ENCODE results near the gene SPTSSA. TPM values are rescaled to one million over a fixed set of nuclear protein-coding genes. Genes with fewer than 3 reads are reported as not detected.

The SPTSSA gene
- total and polyA plus RNA-seq, 2 experiments from 2014 or later = 27.5 to 36.4 TPM

DNA sequence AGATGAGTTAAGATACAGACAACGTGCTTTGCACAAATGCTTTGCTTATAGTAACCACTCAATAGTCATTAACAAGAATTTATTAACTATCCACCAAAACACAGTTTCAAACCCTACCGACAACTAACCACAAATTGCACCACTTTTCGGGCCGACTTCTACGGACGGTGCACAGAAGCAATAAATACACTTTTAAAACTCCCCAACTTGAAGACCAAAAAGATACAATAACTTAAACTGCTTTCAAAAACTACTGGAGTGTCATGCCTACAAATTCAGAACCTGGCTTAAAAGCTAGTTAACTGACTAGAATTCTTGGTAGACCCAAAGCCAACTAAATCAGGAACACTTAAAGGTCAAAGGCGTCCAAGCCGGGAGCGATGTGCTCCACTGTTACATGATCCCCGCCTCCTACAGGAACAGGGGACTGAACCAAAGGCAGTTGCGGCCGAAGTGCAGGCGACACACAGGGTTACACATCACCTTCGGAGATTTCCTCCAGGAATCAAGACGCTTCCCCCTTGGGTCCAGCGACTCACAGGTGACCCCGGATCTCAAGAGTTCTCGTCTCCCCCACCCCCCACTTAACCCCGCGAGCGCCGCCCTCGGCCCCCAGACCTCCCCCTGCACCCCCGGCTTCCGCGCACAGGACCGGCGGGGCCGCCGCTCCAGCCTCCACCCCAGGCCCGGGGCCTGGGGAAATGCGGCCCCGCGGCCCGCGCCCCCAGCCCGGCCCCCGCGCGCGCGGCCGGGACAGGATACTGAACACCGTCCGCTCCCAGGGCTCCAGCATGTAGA is 507 bp downstream of the SPTSSA start:
- DNase-seq (ENCODE audit: low spot score) (peak; percentile 77), ATAC-seq (peak; percentile 63)
- no peaks in the 10 kb centered on the region for H3K27me3 ChIP-seq (ENCODE audit: insufficient read depth)
- H3K27me3 Mint-ChIP-seq (ENCODE audit: insufficient read depth, low read depth, poor library complexity) = peaks cover 4% of the 10 kb centered on the region
- peak overlapping the region; percentile 91 for H3K4me3 ChIP-seq
- H3K4me3 Mint-ChIP-seq = peak overlapping the region; percentile 93
- no peaks in the 10 kb centered on the region; the same call in 2 of the 3 replicates for H3K9me3 Mint-ChIP-seq
- no peak overlapping the region for H2AFZ ChIP-seq
- peak overlapping the region; percentile 94 for H3K27ac Mint-ChIP-seq
- peak overlapping the region; percentile 68; the same call in 1 of the 2 replicates for H3K27ac ChIP-seq (ENCODE audit: low read depth)
- H3K36me3 ChIP-seq (ENCODE audit: insufficient read depth) = no peaks in the 10 kb centered on the region
- H3K4me1 Mint-ChIP-seq = peaks cover 11% of the 10 kb centered on the region; the same call in 2 of the 3 replicates
- H3K79me2 ChIP-seq (replicated peaks; ENCODE audit: insufficient read depth) = peaks cover 50% of the 10 kb centered on the region
- peak overlapping the region; percentile 90 for H3K4me2 ChIP-seq
- peaks cover 3% of the 10 kb centered on the region; the same call in 2 of the 3 replicates for H3K36me3 Mint-ChIP-seq (ENCODE audit: low read depth)
- peaks cover 14% of the 10 kb centered on the region; the same call in 1 of the 2 replicates for H3K9me2 ChIP-seq (ENCODE audit: insufficient read depth)
- H3K4me1 ChIP-seq (ENCODE audit: insufficient read depth) = peaks cover 13% of the 10 kb centered on the region
- H4K20me1 ChIP-seq (replicated peaks; ENCODE audit: insufficient read depth) = peaks cover 11% of the 10 kb centered on the region; the same call in 1 of the 2 replicates
- H3F3A ChIP-seq (replicated peaks; ENCODE audit: low read depth) = 0 out of 2 replicates have a peak, but pooled peaks cover 7% of the 10 kb centered on the region
- no peak for TF ChIP-seq ZNF331 (CRISPR knock-in tag; IDR thresholded peaks at IDR 0.05; ENCODE audit: low read depth)
- TF ChIP-seq, protein P1, sequence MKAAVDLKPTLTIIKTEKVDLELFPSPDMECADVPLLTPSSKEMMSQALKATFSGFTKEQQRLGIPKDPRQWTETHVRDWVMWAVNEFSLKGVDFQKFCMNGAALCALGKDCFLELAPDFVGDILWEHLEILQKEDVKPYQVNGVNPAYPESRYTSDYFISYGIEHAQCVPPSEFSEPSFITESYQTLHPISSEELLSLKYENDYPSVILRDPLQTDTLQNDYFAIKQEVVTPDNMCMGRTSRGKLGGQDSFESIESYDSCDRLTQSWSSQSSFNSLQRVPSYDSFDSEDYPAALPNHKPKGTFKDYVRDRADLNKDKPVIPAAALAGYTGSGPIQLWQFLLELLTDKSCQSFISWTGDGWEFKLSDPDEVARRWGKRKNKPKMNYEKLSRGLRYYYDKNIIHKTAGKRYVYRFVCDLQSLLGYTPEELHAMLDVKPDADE (IDR thresholded peaks at IDR 0.05) = no peak
- no peak for TF ChIP-seq JUNB (IDR thresholded peaks at IDR 0.05; ENCODE audit: unreplicated experiment)
- TF ChIP-seq, protein P2, sequence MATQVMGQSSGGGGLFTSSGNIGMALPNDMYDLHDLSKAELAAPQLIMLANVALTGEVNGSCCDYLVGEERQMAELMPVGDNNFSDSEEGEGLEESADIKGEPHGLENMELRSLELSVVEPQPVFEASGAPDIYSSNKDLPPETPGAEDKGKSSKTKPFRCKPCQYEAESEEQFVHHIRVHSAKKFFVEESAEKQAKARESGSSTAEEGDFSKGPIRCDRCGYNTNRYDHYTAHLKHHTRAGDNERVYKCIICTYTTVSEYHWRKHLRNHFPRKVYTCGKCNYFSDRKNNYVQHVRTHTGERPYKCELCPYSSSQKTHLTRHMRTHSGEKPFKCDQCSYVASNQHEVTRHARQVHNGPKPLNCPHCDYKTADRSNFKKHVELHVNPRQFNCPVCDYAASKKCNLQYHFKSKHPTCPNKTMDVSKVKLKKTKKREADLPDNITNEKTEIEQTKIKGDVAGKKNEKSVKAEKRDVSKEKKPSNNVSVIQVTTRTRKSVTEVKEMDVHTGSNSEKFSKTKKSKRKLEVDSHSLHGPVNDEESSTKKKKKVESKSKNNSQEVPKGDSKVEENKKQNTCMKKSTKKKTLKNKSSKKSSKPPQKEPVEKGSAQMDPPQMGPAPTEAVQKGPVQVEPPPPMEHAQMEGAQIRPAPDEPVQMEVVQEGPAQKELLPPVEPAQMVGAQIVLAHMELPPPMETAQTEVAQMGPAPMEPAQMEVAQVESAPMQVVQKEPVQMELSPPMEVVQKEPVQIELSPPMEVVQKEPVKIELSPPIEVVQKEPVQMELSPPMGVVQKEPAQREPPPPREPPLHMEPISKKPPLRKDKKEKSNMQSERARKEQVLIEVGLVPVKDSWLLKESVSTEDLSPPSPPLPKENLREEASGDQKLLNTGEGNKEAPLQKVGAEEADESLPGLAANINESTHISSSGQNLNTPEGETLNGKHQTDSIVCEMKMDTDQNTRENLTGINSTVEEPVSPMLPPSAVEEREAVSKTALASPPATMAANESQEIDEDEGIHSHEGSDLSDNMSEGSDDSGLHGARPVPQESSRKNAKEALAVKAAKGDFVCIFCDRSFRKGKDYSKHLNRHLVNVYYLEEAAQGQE (IDR thresholded peaks at IDR 0.05; ENCODE audit: unreplicated experiment) = no peak
- TF ChIP-seq, protein P3, sequence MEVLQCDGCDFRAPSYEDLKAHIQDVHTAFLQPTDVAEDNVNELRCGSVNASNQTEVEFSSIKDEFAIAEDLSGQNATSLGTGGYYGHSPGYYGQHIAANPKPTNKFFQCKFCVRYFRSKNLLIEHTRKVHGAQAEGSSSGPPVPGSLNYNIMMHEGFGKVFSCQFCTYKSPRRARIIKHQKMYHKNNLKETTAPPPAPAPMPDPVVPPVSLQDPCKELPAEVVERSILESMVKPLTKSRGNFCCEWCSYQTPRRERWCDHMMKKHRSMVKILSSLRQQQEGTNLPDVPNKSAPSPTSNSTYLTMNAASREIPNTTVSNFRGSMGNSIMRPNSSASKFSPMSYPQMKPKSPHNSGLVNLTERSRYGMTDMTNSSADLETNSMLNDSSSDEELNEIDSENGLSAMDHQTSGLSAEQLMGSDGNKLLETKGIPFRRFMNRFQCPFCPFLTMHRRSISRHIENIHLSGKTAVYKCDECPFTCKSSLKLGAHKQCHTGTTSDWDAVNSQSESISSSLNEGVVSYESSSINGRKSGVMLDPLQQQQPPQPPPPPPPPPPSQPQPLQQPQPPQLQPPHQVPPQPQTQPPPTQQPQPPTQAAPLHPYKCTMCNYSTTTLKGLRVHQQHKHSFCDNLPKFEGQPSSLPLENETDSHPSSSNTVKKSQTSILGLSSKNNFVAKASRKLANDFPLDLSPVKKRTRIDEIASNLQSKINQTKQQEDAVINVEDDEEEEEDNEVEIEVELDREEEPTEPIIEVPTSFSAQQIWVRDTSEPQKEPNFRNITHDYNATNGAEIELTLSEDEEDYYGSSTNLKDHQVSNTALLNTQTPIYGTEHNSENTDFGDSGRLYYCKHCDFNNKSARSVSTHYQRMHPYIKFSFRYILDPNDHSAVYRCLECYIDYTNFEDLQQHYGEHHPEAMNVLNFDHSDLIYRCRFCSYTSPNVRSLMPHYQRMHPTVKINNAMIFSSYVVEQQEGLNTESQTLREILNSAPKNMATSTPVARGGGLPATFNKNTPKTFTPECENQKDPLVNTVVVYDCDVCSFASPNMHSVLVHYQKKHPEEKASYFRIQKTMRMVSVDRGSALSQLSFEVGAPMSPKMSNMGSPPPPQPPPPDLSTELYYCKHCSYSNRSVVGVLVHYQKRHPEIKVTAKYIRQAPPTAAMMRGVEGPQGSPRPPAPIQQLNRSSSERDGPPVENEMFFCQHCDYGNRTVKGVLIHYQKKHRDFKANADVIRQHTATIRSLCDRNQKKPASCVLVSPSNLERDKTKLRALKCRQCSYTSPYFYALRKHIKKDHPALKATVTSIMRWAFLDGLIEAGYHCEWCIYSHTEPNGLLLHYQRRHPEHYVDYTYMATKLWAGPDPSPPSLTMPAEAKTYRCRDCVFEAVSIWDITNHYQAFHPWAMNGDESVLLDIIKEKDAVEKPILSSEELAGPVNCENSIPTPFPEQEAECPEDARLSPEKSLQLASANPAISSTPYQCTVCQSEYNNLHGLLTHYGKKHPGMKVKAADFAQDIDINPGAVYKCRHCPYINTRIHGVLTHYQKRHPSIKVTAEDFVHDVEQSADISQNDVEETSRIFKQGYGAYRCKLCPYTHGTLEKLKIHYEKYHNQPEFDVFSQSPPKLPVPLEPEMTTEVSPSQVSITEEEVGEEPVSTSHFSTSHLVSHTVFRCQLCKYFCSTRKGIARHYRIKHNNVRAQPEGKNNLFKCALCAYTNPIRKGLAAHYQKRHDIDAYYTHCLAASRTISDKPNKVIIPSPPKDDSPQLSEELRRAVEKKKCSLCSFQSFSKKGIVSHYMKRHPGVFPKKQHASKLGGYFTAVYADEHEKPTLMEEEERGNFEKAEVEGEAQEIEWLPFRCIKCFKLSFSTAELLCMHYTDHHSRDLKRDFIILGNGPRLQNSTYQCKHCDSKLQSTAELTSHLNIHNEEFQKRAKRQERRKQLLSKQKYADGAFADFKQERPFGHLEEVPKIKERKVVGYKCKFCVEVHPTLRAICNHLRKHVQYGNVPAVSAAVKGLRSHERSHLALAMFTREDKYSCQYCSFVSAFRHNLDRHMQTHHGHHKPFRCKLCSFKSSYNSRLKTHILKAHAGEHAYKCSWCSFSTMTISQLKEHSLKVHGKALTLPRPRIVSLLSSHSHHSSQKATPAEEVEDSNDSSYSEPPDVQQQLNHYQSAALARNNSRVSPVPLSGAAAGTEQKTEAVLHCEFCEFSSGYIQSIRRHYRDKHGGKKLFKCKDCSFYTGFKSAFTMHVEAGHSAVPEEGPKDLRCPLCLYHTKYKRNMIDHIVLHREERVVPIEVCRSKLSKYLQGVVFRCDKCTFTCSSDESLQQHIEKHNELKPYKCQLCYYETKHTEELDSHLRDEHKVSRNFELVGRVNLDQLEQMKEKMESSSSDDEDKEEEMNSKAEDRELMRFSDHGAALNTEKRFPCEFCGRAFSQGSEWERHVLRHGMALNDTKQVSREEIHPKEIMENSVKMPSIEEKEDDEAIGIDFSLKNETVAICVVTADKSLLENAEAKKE (CRISPR knock-in tag; IDR thresholded peaks at IDR 0.05) = no peak
- TF ChIP-seq ZNF114 (CRISPR knock-in tag; IDR thresholded peaks at IDR 0.05) = no peak
- TF ChIP-seq EZH2 (IDR thresholded peaks at IDR 0.05; ENCODE audit: low read depth, unreplicated experiment) = no peak
- TF ChIP-seq CREB1 (CRISPR knock-in tag; IDR thresholded peaks at IDR 0.05; ENCODE audit: low read depth) = no peak
- no peak for TF ChIP-seq POLR2AphosphoS5 (IDR thresholded peaks at IDR 0.05; ENCODE audit: low read depth)
- TF ChIP-seq, protein P4, sequence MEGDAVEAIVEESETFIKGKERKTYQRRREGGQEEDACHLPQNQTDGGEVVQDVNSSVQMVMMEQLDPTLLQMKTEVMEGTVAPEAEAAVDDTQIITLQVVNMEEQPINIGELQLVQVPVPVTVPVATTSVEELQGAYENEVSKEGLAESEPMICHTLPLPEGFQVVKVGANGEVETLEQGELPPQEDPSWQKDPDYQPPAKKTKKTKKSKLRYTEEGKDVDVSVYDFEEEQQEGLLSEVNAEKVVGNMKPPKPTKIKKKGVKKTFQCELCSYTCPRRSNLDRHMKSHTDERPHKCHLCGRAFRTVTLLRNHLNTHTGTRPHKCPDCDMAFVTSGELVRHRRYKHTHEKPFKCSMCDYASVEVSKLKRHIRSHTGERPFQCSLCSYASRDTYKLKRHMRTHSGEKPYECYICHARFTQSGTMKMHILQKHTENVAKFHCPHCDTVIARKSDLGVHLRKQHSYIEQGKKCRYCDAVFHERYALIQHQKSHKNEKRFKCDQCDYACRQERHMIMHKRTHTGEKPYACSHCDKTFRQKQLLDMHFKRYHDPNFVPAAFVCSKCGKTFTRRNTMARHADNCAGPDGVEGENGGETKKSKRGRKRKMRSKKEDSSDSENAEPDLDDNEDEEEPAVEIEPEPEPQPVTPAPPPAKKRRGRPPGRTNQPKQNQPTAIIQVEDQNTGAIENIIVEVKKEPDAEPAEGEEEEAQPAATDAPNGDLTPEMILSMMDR (conservative IDR thresholded peaks at IDR 0.05; ENCODE audit: low read depth in 2 of 2) = no peak

All from GM23338 (cell line).